Measurements from ENCODE around the gene KIF25.
"Not testable (repeated sequence)": the region's sequence is repeated elsewhere in the genome, so short reads cannot be mapped to it uniquely, and the experiment has no call there.

The KIF25 gene

DNA sequence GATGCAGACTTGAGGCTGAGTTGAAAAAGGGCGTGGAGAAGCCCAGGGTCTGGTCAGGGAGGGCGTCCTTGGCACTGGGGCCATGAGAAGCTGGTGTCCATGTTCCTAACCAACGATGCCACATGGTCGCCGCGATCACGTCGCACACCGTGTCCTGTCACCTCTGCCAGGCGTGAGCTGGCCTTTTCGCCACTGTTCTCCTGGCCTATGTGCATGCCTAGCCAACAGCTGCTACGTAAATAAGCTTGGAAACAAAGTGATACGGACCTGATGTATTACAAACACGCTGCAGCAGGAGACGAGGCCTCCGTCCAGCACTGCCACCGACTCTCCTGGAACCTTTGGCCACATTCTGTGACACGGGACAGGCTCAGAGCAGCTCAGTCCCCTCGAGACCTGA lies 22.0 kb upstream of the KIF25 start:
- no peak for DNase-seq (ENCODE audit: low read depth)

GRCh38 chr6:167976116-167976657 lies 21.3 kb upstream of the KIF25 start:
- DNase-seq (ENCODE audit: low read depth), result not testable (repeated sequence)

DNA sequence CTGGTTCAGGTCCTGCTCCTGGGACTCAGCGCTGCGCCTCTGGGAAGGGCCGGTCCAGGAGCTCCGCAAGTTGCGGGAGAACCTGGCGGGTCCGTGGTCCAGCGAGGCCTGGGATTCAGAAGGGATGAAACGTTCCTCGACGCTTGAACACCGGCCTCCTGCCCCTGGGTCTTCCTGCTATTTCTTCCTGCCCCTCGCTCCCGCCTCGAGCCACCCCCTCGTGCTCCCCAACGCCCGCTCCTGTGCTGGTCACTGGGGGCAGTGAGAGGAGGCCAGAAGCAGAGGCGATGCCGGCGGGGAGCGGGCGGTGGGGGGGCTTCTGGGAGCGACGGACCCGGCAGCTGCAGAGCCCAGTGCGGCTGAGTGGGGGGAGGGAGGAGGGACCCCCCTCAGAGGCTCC lies 20.8 kb upstream of the KIF25 start:
- DNase-seq (ENCODE audit: low read depth), result no peak

DNA sequence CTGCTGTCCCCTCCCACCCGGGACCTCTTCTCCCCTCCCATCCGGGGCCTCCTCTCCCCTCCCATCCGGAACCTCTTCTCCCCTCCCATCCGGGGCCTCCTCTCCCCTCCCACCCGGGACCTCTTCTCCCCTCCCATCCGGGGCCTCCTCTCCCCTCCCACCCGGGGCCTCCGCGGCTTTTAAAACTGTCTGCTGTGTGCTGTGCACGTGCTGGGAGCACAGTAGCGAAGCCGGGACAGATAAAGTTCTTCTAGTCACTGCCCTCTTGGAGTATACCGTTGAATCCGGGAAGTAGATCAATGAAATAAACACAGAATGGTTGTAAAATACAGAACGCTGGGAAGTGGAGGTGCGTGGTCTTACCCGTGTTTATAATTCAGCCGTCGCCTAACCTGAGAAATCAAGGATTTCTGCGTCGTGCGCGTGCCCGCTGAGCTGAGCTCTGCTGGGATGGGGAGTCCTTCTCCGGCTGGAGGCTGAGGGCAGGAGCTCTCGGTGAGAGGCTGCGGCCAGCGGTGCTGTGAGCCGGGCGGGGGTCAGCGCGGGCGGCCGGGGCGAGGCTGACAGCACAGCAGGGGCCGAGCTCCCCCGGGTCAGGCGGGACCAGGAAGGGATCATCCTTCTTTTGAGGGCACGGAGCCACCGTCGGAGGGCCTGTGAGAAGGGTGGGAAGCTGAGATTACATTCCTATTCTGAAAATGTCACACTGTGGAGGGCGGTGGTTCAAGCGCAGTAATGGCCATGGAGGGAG lies 19.6 kb upstream of the KIF25 start:
- no peak for DNase-seq (ENCODE audit: low read depth)

DNA sequence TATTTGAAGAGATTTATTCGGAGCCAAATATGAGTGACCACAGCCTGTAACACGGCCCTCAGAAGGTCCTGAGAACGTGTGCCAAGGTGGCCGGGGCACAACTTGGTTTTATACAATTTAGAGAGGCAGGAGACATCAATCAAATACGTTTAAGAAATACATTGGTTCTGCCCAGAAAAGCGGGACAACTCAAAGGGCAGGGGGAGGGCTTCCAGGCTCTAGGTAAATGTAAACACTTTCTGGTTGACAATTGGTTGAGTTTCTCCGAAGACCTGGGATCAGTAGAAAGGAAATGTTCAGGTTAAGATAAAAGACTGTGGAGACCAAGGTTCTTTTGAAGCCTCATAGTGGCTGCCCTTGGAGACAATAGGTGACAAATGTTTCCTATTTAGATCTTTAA lies 18.9 kb upstream of the KIF25 start:
- no peak for DNase-seq (ENCODE audit: low read depth)

DNA sequence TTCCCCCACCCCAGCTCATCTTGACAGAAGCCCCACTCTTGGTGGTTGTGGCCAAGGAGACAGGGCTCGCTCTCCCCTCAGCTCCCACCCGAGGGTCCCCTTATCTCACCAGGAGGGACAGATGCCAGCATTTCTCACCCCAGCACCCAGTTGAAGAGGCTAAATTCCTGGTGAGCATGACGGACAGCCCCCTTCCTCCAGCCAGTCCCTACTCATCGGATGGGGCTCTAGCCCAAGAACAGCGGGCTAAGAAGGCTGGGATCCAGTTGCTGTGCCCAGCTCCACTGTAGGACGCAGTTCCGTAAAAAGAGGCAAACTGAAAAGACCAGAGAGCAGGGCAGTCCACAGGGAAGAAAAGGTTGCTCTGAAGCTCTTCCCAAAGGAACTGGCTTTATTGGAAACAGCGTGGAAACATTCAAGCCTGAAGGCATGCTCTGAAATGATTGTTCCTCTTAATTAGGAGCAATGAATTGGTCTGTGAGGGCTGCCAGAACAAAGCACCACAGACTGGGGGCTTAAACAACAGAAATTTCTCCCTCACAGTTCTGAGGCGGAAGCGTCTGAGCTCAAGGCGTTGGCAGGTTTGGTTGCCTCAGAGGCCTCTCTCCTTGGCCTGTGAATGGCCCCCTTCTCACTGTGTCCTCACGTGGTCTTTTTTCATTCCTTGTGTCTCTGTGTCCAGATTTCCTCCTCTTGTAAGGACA lies 17.9 kb upstream of the KIF25 start:
- DNase-seq (ENCODE audit: low read depth), result no peak

DNA sequence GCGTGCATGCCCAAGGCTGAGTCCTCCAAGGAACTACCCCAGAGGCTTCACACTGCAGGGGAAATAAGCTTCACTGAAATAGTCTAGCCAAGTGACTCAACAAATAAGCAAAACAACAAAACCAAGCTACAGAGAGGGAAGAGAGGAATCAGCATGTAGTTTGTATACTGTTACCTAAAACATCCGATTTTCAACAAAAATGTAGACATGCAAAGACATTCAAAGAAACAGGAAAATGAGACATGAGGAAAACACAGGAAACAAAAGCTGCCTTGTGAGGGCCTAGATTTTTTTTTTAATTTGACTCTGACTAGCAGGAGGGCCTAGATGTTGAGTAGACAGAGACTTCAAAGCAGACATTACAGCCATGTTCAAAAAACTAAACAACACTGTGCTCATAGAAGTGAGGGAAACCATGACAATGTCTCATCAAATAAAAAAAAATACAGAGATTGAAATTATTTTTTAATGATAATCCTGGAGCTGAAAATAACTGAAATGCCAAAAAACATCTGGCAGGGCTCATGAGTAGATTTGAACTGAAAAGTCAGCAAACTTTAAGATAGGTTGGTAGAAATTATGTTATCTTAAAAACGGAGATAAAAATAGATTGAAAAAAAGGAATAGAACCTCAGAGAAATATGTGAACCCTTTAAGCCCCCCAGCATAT lies 16.4 kb upstream of the KIF25 start:
- DNase-seq (ENCODE audit: low read depth), result no peak

- DNase-seq (ENCODE audit: low read depth), result no peak
These were observed 15.5 kb upstream of the KIF25 start for GRCh38 chr6:167981916-167982462.

DNA sequence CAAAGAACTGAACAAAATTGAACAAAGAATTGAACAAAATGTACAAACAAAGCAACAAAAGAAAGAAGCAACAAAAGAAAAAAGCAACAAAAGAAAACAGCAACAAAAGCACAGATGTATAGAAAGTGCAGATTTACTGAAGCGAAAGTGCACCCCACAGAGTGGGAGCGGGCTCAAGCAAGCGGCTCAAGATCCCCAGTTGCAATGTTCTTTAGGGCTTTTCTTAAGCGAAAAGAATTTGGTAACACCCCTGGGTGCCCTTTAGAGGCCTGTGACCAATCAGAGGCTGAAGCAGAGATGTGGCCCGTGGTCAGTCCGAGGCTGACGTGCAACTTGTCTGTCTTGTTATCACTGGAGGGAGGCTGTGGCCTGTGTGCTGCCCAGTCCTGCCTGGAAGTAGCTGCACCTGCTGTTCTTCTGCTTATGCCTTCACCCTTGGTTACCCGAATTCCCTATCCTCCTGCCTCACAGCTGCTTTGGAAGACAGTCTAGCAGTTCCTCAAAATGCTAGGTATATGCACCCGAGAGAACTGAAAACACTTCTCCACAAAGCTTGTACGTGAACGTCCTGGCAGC lies 13.2 kb upstream of the KIF25 start:
- DNase-seq (ENCODE audit: low read depth), result no peak

GRCh38 chr6:167984876-167985604 lies 12.4 kb upstream of the KIF25 start:
- no peak for DNase-seq (ENCODE audit: low read depth)

DNA sequence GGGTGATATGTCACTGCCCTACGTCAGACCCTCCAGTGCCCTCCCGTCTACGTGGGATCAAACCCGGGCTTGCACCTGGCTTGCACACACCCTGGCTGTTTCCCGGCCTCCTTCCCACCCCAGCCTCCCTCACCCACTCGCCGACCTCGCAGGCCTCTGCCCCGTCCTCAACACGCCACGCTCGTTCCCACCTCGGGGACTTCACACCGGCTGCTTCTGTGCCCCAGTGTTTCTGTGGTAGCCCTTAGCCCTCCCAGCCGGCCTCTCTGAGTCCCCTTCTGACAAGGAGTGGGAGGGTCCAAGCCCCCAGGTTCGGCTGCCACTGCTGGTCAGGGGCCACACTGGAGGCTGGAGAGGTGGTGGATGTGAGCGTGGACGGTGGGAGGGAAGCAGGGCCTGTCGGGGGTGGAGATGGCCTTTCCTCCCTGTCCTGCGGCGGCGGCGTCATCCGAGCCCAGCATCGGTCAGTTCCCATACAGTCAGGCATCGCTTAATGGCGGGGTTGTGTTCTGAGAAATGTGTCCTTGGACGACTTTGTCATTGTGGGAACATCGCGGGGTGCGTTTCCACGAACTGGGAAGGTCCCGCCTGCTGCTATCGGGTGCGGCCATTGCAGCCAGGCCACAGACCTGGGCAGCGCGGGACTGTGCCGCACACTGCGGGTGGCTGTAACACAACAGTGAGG lies 11.4 kb upstream of the KIF25 start:
- DNase-seq (ENCODE audit: low read depth), result no peak

DNA sequence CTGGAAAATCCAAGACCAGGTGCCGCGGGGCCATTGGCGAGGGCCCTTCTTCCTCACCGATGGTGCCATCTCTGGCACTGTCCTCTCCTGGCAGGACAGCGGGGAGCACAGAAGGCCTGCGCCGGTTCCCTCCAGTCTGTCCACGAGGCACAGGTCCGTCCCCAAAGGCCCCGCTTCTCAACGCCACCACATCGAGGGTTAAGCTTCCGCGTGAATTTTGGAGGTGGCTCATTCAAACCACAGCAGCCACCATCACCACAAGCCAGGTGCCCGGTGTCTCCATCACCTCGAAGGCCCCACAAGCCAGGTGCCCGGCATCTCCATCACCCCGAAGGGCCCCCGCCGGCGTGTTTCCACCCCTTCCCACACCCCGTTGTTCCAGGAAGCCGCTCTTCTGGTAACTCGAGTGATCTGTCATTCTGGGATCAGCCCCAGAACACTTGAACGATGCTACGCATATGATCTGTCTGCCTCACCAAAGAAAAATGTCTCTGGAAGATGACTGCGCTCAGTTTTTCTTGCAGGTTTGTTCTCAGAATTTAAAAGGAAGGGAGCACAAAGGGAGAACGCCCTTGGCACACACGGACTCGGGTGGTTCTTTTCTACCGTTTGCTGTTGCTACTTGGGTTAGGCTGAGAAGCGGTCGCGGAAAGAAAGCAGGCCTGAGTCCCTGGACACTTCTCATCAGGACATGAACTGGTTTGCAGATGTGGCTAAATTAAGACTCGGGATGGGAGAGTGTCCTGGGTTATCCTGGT lies 9.9 kb upstream of the KIF25 start:
- DNase-seq (ENCODE audit: low read depth), result no peak

- DNase-seq (ENCODE audit: low read depth), result no peak
These were observed 9.3 kb upstream of the KIF25 start for GRCh38 chr6:167988154-167988495.

GRCh38 chr6:167988945-167989841 lies 8.3 kb upstream of the KIF25 start:
- DNase-seq (ENCODE audit: low read depth), result no peak

- no peak for DNase-seq (ENCODE audit: low read depth)
These were observed 7.2 kb upstream of the KIF25 start for GRCh38 chr6:167990016-167990945.

DNA sequence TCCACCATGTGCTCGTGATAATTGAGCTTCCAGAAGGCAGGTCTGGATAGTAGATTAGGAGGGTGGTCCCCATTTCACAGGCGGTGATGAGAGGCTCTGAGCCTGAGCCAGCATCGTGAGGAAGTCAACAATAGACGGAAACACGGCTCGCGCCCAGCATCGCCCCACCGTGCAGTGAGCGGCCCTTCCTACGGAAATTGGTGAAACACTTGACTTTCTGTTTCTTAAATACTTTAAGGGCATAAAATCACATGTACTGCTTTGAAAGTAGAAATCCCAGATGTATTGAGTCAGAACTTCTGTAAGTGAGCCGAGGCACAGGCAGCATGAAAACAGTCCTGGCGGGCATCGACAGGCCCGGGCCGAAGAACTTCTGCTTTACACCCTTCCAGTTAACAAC lies 4.3 kb upstream of the KIF25 start:
- no peak for DNase-seq (ENCODE audit: low read depth)

GRCh38 chr6:167993831-167994230 lies 3.6 kb upstream of the KIF25 start:
- DNase-seq (ENCODE audit: low read depth), result no peak

- no peak for DNase-seq (ENCODE audit: low read depth)
These were observed 2.2 kb upstream of the KIF25 start for GRCh38 chr6:167995302-167995701.

All from stimulated activated CD4-positive, alpha-beta T cell treated with anti-CD3 and anti-CD28 coated beads, Interleukin-2, amount 100 ng/mL, for 4 hours (primary cell).